ENCODE data around the gene ZFAND6. TPM values are rescaled to one million over a fixed set of nuclear protein-coding genes. Genes with fewer than 3 reads are reported as not detected.

The ZFAND6 gene
- total and polyA plus RNA-seq, 10 of the 15 experiments (the other 5 are each of a cell fraction or from before 2014, with no cell fraction given) = 78.9 to 179 (median 135) TPM

GRCh38 chr15:80011041-80011523, 48.4 kb upstream of the ZFAND6 start (continued):
- TF ChIP-seq ETV6 (conservative IDR thresholded peaks at IDR 0.05 in 1 of 2, IDR thresholded peaks at IDR 0.05 in 1 of 2; ENCODE audit: borderline replicate concordance in 1 of 2, low read depth in 1 of 2) (peak in 1 of 2 experiments; percentile 74; a peak in 1 of 4 replicates), MEF2A (IDR thresholded peaks at IDR 0.05; ENCODE audit: insufficient read depth, low read depth, low read length) (peak; percentile 98), ZBED1 (IDR thresholded peaks at IDR 0.05; ENCODE audit: borderline replicate concordance) (peak; percentile 91; the same call in 1 of the 2 replicates), NR2F1 (conservative IDR thresholded peaks at IDR 0.05) (peak; percentile 13; the same call in 1 of the 2 replicates), PAX5 (IDR thresholded peaks at IDR 0.05; ENCODE audit: borderline replicate concordance, low read depth, low read length) (peak; percentile 48; the same call in 1 of the 2 replicates), MLLT1 (IDR thresholded peaks at IDR 0.05) (peak; percentile 56; the same call in 1 of the 2 replicates), POU2F2 (IDR thresholded peaks at IDR 0.05; ENCODE audit: borderline replicate concordance, low read depth, low read length) (peak; percentile 72; the same call in 2 of the 3 replicates), RELA (IDR thresholded peaks at IDR 0.05; ENCODE audit: borderline replicate concordance, partially characterized antibody) (peak; percentile 9), RUNX3 (IDR thresholded peaks at IDR 0.05; ENCODE audit: low read length) (peak; percentile 92)
- TF ChIP-seq, protein P1, sequence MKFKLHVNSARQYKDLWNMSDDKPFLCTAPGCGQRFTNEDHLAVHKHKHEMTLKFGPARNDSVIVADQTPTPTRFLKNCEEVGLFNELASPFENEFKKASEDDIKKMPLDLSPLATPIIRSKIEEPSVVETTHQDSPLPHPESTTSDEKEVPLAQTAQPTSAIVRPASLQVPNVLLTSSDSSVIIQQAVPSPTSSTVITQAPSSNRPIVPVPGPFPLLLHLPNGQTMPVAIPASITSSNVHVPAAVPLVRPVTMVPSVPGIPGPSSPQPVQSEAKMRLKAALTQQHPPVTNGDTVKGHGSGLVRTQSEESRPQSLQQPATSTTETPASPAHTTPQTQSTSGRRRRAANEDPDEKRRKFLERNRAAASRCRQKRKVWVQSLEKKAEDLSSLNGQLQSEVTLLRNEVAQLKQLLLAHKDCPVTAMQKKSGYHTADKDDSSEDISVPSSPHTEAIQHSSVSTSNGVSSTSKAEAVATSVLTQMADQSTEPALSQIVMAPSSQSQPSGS (IDR thresholded peaks at IDR 0.05; ENCODE audit: low read length) = peak; percentile 82

Data from GM12878 (cell line).